Measurements from ENCODE around the gene CCN2. TPM values are rescaled to one million over a fixed set of nuclear protein-coding genes. Genes with fewer than 3 reads are reported as not detected.
A peak's percentile ranks its signal among the peaks of the same experiment; 100 is the strongest.

Gene CCN2
- total and polyA plus RNA-seq, 2 experiments from 2014 or later: 147 to 300 TPM

DNA sequence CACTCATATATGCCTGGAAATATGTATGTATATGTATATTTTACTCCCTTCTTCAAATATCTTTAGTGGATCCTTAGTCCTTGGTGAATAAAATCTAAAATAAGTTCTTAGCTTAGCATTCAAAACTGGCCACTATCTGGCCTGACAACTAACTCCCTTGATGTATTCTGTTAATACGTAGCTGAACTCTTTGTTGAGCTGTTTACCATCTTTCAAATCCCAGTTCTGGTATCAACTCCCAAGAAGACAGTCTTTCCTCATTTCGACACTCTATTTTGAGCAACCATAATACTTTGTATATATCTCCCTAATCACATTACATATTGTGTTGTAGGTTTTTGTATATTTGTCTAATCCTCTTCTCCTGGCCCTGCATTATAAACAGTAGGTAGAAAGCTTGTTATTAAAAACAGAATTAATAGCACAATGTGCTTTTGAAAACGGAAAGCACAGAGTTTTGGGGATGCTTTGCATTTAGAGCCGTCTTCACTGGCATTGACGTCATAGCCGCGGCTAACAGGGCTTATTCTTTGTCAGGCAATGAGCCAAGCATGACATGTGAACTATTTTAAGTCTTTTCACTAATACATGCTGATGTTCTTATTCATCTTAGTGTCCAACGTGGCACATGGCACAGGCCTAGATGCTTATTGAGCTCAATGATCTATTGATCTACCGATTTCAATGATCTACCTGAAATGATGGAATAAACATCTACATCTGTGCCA is 47.2 kb upstream of the CCN2 start:
- DNase-seq (ENCODE audit: low spot score): peak; percentile 48
- Histone ChIP-seq H2AFZ (no peak overlapping the region), H3K27me3 (no peaks in the 10 kb centered on the region), H3K9me3 (ENCODE audit: low read depth) (no peaks in the 10 kb centered on the region), H3K36me3 (replicated peaks; ENCODE audit: insufficient read depth, low read depth) (no peaks in the 10 kb centered on the region), H3K27ac (peak overlapping the region; percentile 79), H3K9me2 (replicated peaks; ENCODE audit: insufficient read depth) (no peaks in the 10 kb centered on the region), H3K4me1 (ENCODE audit: insufficient read depth) (peaks cover 11% of the 10 kb centered on the region), H3K79me2 (no peaks in the 10 kb centered on the region), H3K4me2 (no peak overlapping the region), H4K20me1 (ENCODE audit: insufficient read depth, poor library complexity, severe bottlenecking) (no peaks in the 10 kb centered on the region), H3K4me3 (no peak overlapping the region)
- WGBS (ENCODE audit: low lambda C conversion rate, missing lambda C conversion rate): 77% methylated on average over 9 of the region's 9 CpGs
- TF ChIP-seq EZH2 (IDR thresholded peaks at IDR 0.05; ENCODE audit: borderline replicate concordance): no peak
- TF ChIP-seq, protein P1, sequence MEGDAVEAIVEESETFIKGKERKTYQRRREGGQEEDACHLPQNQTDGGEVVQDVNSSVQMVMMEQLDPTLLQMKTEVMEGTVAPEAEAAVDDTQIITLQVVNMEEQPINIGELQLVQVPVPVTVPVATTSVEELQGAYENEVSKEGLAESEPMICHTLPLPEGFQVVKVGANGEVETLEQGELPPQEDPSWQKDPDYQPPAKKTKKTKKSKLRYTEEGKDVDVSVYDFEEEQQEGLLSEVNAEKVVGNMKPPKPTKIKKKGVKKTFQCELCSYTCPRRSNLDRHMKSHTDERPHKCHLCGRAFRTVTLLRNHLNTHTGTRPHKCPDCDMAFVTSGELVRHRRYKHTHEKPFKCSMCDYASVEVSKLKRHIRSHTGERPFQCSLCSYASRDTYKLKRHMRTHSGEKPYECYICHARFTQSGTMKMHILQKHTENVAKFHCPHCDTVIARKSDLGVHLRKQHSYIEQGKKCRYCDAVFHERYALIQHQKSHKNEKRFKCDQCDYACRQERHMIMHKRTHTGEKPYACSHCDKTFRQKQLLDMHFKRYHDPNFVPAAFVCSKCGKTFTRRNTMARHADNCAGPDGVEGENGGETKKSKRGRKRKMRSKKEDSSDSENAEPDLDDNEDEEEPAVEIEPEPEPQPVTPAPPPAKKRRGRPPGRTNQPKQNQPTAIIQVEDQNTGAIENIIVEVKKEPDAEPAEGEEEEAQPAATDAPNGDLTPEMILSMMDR (IDR thresholded peaks at IDR 0.05; ENCODE audit: poor library complexity): no peak
- no peak for TF ChIP-seq EZH2phosphoT487 (IDR thresholded peaks at IDR 0.05; ENCODE audit: low read depth, severe bottlenecking, unreplicated experiment)

DNA sequence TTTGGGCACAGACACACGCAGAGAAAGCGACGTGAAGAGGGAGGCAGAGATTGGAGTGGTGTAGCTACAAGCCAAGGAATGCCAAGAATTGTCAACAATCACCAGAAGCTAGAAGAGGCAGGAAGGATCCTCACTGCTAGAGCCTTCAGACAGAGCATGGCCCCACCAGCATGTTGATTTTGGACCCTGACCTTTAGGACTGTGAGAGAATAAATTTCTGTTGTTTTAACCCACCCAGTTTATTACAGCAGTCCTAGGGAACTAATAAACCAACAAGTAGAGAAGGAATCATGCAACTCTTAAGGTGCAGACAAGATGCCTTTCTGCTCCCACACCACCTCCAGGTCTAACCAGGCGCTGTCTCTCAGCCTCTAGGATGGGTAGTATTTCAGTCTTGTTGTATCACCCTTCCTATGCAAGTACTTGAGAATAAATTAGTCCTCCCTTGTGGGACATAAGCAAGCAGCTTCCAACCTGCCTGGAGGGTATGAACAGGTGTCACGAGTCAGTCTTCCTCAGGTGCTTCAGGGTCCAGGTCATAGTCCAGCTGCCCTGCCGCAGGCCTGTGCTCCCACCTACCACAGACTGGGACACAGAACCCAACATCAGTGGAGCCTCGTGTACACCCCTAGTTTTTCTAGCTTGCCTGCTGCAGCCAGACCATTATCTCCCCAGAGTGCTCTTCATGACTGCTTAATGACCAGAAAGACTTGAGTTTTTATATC is 46.4 kb upstream of the CCN2 start:
- no peak overlapping the region for H3K4me2 ChIP-seq
- no peak overlapping the region for H2AFZ ChIP-seq
- TF ChIP-seq, protein P1 (IDR thresholded peaks at IDR 0.05; ENCODE audit: poor library complexity): no peak
- TF ChIP-seq EZH2phosphoT487 (IDR thresholded peaks at IDR 0.05; ENCODE audit: low read depth, severe bottlenecking, unreplicated experiment) (no peak), EZH2 (IDR thresholded peaks at IDR 0.05; ENCODE audit: borderline replicate concordance) (no peak)
- 85% methylated on average over 7 of the region's 7 CpGs for WGBS (ENCODE audit: low lambda C conversion rate, missing lambda C conversion rate)
- H3K4me3 ChIP-seq: no peak overlapping the region
- no peaks in the 10 kb centered on the region for H3K9me3 ChIP-seq (ENCODE audit: low read depth)
- no peaks in the 10 kb centered on the region for H3K27me3 ChIP-seq
- H3K9me2 ChIP-seq (replicated peaks; ENCODE audit: insufficient read depth): no peaks in the 10 kb centered on the region
- no peaks in the 10 kb centered on the region for H4K20me1 ChIP-seq (ENCODE audit: insufficient read depth, poor library complexity, severe bottlenecking)
- no peaks in the 10 kb centered on the region for H3K36me3 ChIP-seq (replicated peaks; ENCODE audit: insufficient read depth, low read depth)
- DNase-seq (ENCODE audit: low spot score): no peak
- no peaks in the 10 kb centered on the region for H3K79me2 ChIP-seq
- H3K27ac ChIP-seq: peak overlapping the region; percentile 79
- peaks cover 6% of the 10 kb centered on the region for H3K4me1 ChIP-seq (ENCODE audit: insufficient read depth)

DNA sequence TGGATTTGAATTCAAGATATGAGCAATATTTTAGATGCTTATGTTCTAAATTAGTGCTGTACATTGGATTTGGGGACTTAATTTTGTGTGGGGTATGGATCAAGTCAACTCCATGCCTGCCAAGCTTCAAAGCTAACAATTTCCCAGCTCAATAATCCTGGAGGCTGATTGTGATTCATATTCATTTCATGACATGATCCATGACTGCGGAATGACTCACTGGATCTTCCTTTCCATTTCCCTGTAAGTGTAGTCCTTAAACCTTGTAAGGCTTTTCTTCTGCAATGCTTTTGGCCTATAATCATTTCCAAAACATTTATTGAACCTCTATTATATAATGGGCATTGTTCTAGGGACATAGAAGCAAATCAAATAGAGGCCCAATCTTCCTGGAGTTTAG is 44.7 kb upstream of the CCN2 start:
- H3K27ac ChIP-seq: no peak overlapping the region
- H3K27me3 ChIP-seq: no peaks in the 10 kb centered on the region
- no peaks in the 10 kb centered on the region for H3K9me2 ChIP-seq (replicated peaks; ENCODE audit: insufficient read depth)
- H3K9me3 ChIP-seq (ENCODE audit: low read depth): no peaks in the 10 kb centered on the region
- peaks cover 6% of the 10 kb centered on the region for H3K4me1 ChIP-seq (ENCODE audit: insufficient read depth)
- no peak overlapping the region for H3K4me2 ChIP-seq
- WGBS (ENCODE audit: low lambda C conversion rate, missing lambda C conversion rate): 90% methylated on average over 1 of the region's 1 CpG
- H3K4me3 ChIP-seq: no peak overlapping the region
- no peaks in the 10 kb centered on the region for H3K79me2 ChIP-seq
- H4K20me1 ChIP-seq (ENCODE audit: insufficient read depth, poor library complexity, severe bottlenecking): no peaks in the 10 kb centered on the region
- TF ChIP-seq, protein P1 (IDR thresholded peaks at IDR 0.05; ENCODE audit: poor library complexity): no peak
- TF ChIP-seq EZH2 (IDR thresholded peaks at IDR 0.05; ENCODE audit: borderline replicate concordance) (no peak), EZH2phosphoT487 (IDR thresholded peaks at IDR 0.05; ENCODE audit: low read depth, severe bottlenecking, unreplicated experiment) (no peak)
- no peak overlapping the region for H2AFZ ChIP-seq
- H3K36me3 ChIP-seq (replicated peaks; ENCODE audit: insufficient read depth, low read depth): no peaks in the 10 kb centered on the region
- DNase-seq (ENCODE audit: low spot score): no peak

Data from hepatocyte (in vitro differentiated cells).